Measurements from ENCODE around the gene SLC25A21.
"Not testable (repeated sequence)": the region's sequence is repeated elsewhere in the genome, so short reads cannot be mapped to it uniquely, and the experiment has no call there.

SLC25A21 gene

DNA sequence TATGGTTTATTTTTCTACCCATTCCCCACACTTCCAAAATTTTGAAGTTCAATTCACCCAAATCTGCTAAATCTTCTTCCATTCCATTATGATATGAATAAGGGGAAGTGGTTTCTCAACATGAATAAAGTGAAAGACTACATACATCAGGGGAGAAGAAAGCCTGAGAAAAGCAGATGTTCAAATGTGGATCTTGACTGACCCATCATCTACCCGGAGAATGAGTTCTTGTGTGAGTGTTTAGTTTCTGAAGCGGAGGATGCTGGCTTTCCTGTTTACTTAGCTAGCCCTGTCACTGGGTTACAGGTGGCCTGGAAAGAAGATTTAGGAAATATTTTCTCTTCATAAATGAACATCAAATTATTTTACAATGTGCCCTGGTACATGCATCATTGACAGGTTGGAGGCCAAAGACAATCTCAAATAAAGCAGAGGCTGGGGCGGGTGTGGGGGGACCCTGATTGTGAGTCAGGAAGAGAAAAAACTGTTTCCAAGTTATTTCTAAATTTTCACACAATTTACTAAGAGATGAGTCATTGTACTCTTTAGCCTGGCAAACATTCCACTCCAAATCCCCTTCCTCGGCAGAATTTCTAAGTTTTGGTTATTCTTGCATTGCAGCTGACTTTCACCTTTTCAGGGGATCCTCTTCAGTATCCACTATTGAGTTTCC lies 135.6 kb downstream of the SLC25A21 start:
- no peak for DNase-seq

DNA sequence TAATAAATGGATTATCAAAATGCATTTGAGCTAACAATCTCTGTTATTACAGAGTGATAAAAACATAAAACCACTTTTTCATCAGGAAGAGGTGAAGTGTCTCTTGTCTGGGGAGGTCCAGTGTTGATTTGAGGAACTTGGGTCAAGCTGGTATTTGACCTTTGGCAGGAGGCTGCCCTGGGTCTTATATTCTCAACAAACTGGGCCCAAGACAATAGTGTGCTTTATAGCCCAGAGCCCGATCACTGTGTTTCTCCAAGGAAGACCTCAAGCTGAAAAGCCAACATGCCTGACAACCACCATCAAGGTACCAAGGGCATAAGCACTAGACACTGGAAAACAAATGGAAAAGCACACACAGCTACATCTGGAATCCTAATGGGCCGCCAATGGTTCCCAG lies 137.0 kb downstream of the SLC25A21 start:
- no peak for DNase-seq

GRCh38 chr14:37034410-37035285 lies 137.8 kb downstream of the SLC25A21 start:
- no peak for DNase-seq

GRCh38 chr14:37032863-37033262 lies 139.5 kb downstream of the SLC25A21 start:
- no peak for DNase-seq

DNA sequence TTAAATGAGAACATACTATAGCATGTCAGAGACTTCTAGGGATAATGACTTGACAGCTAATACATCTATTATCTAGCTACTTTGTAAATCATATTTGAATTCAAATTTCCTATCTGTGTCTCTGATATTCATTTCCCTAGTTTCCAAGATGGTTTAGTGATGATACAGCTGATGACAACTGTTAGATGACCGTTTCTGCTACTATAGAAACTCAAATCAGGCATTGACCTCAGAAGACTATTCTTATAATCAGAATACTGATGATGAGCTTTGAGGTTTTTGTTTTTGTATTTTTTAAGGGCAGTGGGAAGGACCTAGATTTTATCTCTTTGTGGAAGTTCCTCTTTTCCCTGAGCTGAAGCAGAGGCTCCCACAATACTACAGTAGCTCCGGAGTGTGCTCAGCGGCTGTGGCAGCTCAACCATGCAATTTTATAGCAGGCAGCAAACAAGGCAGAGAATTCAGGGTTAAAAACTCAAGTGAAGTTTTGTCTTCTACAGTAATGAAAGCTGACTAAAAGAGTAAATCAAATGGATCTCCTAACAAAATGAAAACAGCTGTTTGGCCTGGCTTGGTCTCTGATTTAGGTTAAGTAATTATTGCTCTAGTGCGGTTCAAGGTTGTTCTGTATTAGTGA lies 145.1 kb downstream of the SLC25A21 start:
- no peak for DNase-seq

DNA sequence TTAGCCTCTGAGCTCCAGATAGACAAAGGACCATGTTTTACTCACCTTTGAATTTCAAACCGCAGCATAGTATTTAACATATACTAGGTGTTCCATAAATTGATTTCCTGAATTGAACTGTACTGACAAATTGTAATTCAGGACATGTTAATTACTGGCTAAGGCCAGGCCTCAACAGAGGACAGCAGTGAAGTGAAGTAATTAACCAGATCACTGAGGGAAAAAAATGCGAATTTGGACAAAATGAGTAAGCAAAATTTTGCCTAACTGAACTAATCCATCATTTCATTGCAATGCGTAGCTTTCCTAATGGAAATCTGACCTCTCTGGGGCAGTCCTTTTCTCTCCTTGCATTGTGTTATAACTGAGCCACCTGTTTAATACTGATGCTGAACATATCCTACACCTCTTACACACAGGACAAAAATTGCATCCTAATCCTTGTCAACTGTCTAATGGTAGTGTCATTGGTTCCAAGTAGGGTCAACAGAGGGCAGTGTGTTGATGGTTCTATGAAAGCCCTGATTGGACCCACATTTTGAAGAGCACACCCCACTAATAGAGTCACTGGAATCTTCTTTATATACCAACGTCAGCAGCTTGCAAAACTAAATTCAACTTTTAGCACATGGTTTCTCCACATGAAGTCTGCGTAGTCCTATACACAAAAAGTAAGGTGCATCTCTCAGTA lies 148.4 kb downstream of the SLC25A21 start:
- DNase-seq: no peak

DNA sequence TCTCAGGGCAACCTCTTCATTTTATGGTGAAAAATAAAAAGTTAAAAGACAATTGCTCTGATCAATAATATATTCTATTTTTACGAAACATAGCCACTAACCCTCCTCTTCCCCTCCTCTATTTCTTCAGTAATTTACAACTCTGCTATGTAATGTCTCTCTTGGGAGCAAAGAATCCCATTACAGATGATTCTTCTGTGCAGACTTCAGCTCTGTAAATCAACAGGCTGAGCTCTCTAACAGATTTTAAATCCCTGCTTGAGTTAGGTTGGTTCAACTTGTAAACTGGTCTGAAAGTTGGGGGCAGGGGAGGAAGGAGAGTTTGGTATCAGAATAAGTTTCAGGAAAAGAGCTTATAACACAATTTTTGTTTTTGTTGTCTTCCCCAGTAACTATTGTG lies 151.0 kb downstream of the SLC25A21 start:
- no peak for DNase-seq

- DNase-seq: no peak
Measured at GRCh38 chr14:37019488-37019887, 152.9 kb downstream of the SLC25A21 start.

DNA sequence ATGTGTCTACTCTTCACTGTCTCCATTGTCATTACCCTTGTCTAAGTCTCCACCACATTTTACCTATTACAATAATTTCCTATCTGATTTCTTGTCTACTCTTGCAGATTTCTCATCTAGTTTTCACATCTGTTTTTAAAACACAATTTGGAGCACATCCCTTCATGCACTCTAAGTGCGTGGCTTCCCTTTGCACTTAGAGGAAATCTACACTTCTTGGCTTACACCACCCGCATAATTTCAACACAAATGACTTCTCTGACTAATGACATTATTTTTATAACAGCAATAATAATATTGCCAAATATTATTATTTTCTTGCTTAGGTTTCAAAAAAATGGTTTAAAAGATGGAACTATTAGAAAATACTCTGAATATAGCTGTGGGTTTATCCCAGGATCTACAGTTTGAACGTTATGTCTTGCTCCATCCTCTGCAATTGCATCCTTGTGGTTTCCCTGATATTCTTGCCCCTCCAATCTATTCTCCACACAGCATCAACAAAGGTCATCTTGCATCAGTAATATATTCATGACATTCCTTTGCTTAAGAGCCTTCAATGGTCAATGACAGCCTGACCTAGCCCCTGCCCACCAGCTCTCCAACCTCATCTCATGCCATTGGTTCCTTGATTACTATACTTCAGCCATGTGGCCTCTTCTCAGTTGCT lies 153.7 kb downstream of the SLC25A21 start:
- no peak for DNase-seq

DNA sequence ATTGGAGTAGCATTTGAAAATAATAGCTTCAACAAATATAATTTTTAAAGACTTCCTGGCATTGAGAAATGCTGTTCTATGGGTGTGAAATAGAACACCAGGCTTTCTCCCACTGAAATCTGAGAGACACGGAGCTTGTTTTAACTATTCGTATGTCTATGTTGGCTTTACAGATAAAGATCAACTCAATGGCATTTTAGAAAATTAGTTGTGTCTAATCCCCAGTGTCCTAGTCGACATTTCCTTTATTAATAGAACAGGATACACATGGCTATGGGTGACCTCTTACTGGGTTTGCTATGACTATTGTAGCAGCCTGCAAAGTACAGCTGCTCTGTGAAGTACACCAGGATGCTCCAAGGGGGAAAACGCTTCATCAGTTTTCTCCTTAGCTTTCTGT lies 159.3 kb downstream of the SLC25A21 start:
- DNase-seq: no peak

GRCh38 chr14:36998686-36999085 lies 173.7 kb downstream of the SLC25A21 start:
- DNase-seq: no peak

DNA sequence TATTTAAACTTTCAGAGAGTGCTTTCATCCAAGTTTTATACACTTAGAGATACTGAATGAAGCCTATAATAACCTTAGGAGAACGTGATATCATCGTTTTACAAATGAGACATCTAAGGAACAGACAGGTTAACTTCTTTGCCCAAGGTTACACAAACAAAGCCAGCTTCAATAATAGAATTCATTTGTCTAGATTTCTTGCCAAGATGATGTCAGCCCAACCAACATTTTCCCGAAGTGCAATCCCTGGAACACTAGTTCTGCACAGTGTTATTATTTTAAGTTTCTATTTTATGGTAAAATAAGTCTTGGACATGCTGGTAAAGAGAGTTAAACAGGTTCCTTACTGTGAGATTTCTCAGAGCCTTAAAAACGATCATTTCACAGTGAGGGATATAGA lies 174.6 kb downstream of the SLC25A21 start:
- no peak for DNase-seq

GRCh38 chr14:36996857-36997590 lies 175.4 kb downstream of the SLC25A21 start:
- no peak for DNase-seq

DNA sequence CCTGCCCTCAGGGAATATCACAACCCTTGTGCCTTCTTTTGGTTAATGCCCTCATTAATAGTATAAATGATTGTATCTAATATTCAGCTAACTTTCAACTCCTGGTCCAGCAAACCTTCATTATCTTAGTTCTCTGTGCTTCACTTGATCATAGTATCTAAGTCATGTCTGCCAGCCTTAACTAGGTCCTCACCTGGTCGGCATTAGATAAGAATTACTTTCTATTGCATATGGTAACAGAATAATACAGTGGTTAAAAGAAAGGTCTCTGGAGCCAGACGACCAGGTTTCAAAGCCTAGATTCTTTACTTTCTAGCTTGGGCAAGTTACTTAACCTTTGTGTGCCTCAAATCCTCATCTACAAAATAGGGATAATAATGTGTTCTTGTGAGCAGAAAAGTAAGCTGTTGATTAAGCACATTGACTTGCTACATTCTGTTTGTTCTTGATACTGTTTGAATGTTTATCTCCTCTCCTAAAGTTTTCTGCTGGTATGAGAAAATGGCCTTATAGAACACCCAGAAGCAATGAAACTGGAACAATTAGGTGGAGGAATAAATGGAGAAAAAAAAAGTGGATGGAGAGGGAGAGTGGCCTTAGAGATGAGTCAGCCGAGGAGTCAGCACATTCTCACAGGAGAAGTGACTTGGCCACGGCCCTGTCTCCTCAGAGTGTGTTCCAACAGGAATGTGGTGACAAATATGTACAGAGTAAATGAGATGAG lies 176.1 kb downstream of the SLC25A21 start:
- DNase-seq: no peak

DNA sequence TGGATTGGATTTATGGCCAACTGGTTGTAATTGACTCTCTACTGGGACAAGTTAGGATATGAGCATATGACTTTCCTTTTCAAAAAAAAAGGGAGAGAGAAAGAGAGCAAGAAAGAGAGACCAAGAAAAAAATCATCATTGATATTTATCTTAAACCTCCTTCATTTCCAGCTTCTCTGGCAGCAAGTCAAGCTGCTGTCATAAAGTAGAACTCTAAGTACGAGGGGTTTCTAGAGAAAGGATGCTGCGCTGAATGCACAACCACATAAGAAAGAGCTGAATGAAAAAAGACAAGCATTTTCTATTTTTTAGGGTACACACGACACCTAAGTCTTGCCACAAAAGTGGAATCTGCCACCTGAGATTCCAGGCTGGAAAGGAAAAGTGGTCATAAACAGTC lies 182.6 kb downstream of the SLC25A21 start:
- no peak for DNase-seq

GRCh38 chr14:36988989-36989388 lies 183.4 kb downstream of the SLC25A21 start:
- no peak for DNase-seq

DNA sequence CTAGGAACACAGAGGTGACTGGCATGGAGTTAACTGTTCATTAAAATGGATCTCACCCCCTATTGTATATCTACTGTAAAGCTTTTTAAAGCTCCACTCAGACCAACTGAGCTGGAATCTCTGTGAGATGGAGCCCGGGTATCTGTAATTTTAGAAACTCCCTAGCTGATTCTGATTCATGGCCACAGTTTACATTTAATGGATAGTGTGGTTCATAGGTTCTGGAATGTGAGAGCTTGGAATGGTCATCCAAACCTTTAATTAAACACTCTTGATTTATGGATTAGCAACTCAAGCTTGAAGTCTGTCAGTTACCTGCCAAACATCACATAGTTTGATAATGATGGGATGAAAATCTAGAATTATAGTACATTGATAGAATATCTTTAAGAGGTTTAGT lies 183.8 kb downstream of the SLC25A21 start:
- no peak for DNase-seq

- no peak for DNase-seq
Measured at GRCh38 chr14:36986407-36986806, 186.0 kb downstream of the SLC25A21 start.

GRCh38 chr14:36981832-36982529 lies 190.4 kb downstream of the SLC25A21 start:
- no peak for DNase-seq

- not testable (repeated sequence) for DNase-seq
Measured at GRCh38 chr14:36980413-36980812, 192.0 kb downstream of the SLC25A21 start.

GRCh38 chr14:36979863-36980262 lies 192.5 kb downstream of the SLC25A21 start:
- no peak for DNase-seq

All from NCI-H1105 (cell line).